NCI-H146 treated with DMSO at 0.1 percent for 48 hours (cell line): Measurements from ENCODE around the gene GNG2.

ENCODE experiments used
- DNase-seq: peaks from one replicate; lab custom pipeline; 2025; ENCODE audit not compliant: unreplicated experiment; lab: John Stamatoyannopoulos, UW

GNG2 gene

GRCh38 chr14:51938137-51938536 is 77.7 kb downstream of the GNG2 start:
- no peak for DNase-seq

GRCh38 chr14:51938821-51939220 is 78.4 kb downstream of the GNG2 start:
- DNase-seq, result no peak

- no peak for DNase-seq
These were observed 78.8 kb downstream of the GNG2 start for GRCh38 chr14:51939226-51939625.

GRCh38 chr14:51939755-51940301 is 79.4 kb downstream of the GNG2 start:
- DNase-seq, result no peak

GRCh38 chr14:51942971-51943370 is 82.6 kb downstream of the GNG2 start:
- DNase-seq, result no peak

GRCh38 chr14:51950007-51950406 is 89.6 kb downstream of the GNG2 start:
- no peak for DNase-seq

GRCh38 chr14:51951656-51952055 is 91.2 kb downstream of the GNG2 start:
- no peak for DNase-seq

- DNase-seq, result peak; percentile 76
These were observed 93.6 kb downstream of the GNG2 start for GRCh38 chr14:51954031-51954430.

GRCh38 chr14:51954657-51955056 is 94.2 kb downstream of the GNG2 start:
- DNase-seq, result peak; percentile 63

- no peak for DNase-seq
These were observed 97.5 kb downstream of the GNG2 start for GRCh38 chr14:51957950-51958349.

GRCh38 chr14:51959928-51960327 is 99.5 kb downstream of the GNG2 start:
- no peak for DNase-seq

GRCh38 chr14:51960866-51961265 is 100.5 kb downstream of the GNG2 start:
- DNase-seq, result peak; percentile 39

- DNase-seq, result no peak
These were observed 102.3 kb downstream of the GNG2 start for GRCh38 chr14:51962711-51963110.

GRCh38 chr14:51963286-51963685 is 102.9 kb downstream of the GNG2 start:
- no peak for DNase-seq

GRCh38 chr14:51967521-51967920 is 107.1 kb downstream of the GNG2 start:
- DNase-seq, result no peak

GRCh38 chr14:51969852-51970540 is 109.6 kb downstream of the GNG2 start:
- no peak for DNase-seq

GRCh38 chr14:51972566-51972965 is 112.2 kb downstream of the GNG2 start:
- no peak for DNase-seq

- DNase-seq, result no peak
These were observed 116.7 kb downstream of the GNG2 start for GRCh38 chr14:51977075-51977474.

GRCh38 chr14:51978681-51979085 is 118.3 kb downstream of the GNG2 start:
- DNase-seq, result no peak

GRCh38 chr14:51979088-51979709 is 118.8 kb downstream of the GNG2 start:
- peak; percentile 51 for DNase-seq

- no peak for DNase-seq
These were observed 120.9 kb downstream of the GNG2 start for GRCh38 chr14:51981218-51981854.

GRCh38 chr14:51988221-51988620 is 127.8 kb downstream of the GNG2 start:
- peak; percentile 6 for DNase-seq
